ENCODE measurements around the gene SHISA5. TPM values are rescaled to one million over a fixed set of nuclear protein-coding genes. Genes with fewer than 3 reads are reported as not detected.

Gene SHISA5
- total and polyA plus RNA-seq, 2 of the 8 experiments (the other 6 are each of a cell fraction or from before 2014, with no cell fraction given): 196 to 315 TPM

DNA sequence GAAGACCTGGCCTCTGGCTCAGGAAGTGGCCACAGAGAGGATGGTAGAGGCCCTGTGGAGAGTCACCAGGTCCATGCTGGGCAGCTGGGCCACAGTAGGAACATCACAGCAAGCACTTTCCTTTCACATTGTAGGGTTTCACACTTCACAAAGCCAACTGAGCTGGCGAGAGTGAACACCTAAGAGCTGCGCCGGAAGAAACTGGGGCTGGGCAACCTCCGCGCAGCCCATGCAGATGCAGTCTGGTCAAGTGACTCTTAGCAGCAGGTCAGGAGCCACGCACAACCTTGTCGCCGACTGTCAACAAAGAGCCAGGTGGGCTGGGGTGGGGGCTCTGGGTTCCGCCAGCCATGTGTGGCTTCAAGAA is 15.3 kb upstream of the SHISA5 start:
- FAIRE-seq (no peak), DNase-seq (ENCODE audit: low read depth in 1 of 2, low spot score in 2 of 2) (no peak)
- ChIA-PET POLR2A (ENCODE audit: partially characterized antibody) (no interaction called here), CTCF (ENCODE audit: partially characterized antibody) (interaction anchor here (1.0 to 1.6 kb wide), 7 partner anchors 11 to 248 kb away, joined by 3 to 4 read pairs (median 3); no protein-coding TSS in a partner anchor)
- Histone ChIP-seq H2BK15ac (ENCODE audit: low read length) (no peak overlapping the region), H3K79me2 (ENCODE audit: control insufficient read depth in 1 of 2, insufficient read depth in 2 of 2, low read length in 2 of 2) (no peaks in the 10 kb centered on the region), H2AK5ac (ENCODE audit: low read depth, low read length) (no peak overlapping the region), H4K91ac (replicated peaks; ENCODE audit: insufficient read length, low read length) (no peak overlapping the region), H2BK5ac (ENCODE audit: low read depth, low read length) (no peak overlapping the region), H2BK20ac (ENCODE audit: low read length) (no peak overlapping the region), H2AFZ (ENCODE audit: low read length) (no peak overlapping the region), H4K5ac (ENCODE audit: insufficient read length, low read depth, low read length) (no peak overlapping the region), H3K4me1 (replicated peaks in 1 of 4; ENCODE audit: control insufficient read depth in 3 of 4, insufficient read depth in 4 of 4, low read length in 3 of 4) (no peaks in the 10 kb centered on the region), H3K18ac (ENCODE audit: extremely low read depth, low read length) (no peak overlapping the region), H4K20me1 (replicated peaks in 1 of 2; ENCODE audit: control insufficient read depth in 1 of 2, insufficient read depth in 2 of 2, low read length in 2 of 2) (peaks cover 2 to 3% of the 10 kb centered on the region in 2 experiments), H3K23me2 (ENCODE audit: low read depth, low read length) (no peaks in the 10 kb centered on the region), H2BK12ac (ENCODE audit: low read depth, low read length) (no peak overlapping the region), H3K79me1 (ENCODE audit: low read depth, low read length) (no peaks in the 10 kb centered on the region), H3K56ac (replicated peaks; ENCODE audit: insufficient read length, low read depth, low read length) (no peak overlapping the region), H3K14ac (ENCODE audit: insufficient read length) (no peak overlapping the region), H3K9ac (replicated peaks in 1 of 4; ENCODE audit: extremely low read depth in 1 of 4, low read depth in 3 of 4, low read length in 3 of 4) (no peak overlapping the region), H3K4me2 (ENCODE audit: insufficient read depth in 1 of 2, low read depth in 2 of 2, low read length in 2 of 2) (no peak overlapping the region), H3K4ac (replicated peaks; ENCODE audit: insufficient read length, low read depth, low read length) (no peak overlapping the region), H3K36me3 (ENCODE audit: control insufficient read depth in 2 of 4, insufficient read depth in 4 of 4, low read length in 3 of 4) (peaks cover 2 to 7% (median 5%) of the 10 kb centered on the region in 4 experiments; a peak in 5 of 8 replicates), H2BK120ac (replicated peaks; ENCODE audit: low read depth, low read length) (no peak overlapping the region), H3K4me3 (ENCODE audit: extremely low read depth in 1 of 4, insufficient read depth in 2 of 4, low read depth in 3 of 4, low read length in 4 of 4) (no peak overlapping the region), H3K27ac (ENCODE audit: low read depth, low read length) (no peak overlapping the region), H3K9me3 (ENCODE audit: insufficient read depth in 2 of 2, low read depth in 1 of 2, low read length in 1 of 2) (no peaks in the 10 kb centered on the region), H3K27me3 (replicated peaks in 1 of 4; ENCODE audit: control insufficient read depth in 3 of 4, extremely low read depth in 1 of 4, insufficient read depth in 3 of 4, low read length in 3 of 4) (no peaks in the 10 kb centered on the region), H3K23ac (ENCODE audit: insufficient read length) (no peak overlapping the region), H4K8ac (ENCODE audit: extremely low read depth, insufficient read depth, low read length) (no peak overlapping the region)
- WGBS, 2 experiments (ENCODE audit: extremely low coverage in 1 of 2, insufficient coverage in 1 of 2, insufficient read length in 1 of 2, insufficient replicate concordance in 2 of 2, low coverage in 1 of 2, low lambda C conversion rate in 2 of 2, missing lambda C conversion rate in 1 of 2): 97% methylated on average over 9 of the region's 9 CpGs; no CpG with 5 or more reads in 1 of the 2 experiments
- TF ChIP-seq KDM5A (IDR thresholded peaks at IDR 0.05; ENCODE audit: low read length) (no peak), CBX8 (IDR thresholded peaks at IDR 0.05; ENCODE audit: borderline replicate concordance, low read depth, low read length) (no peak), MAFK (IDR thresholded peaks at IDR 0.05; ENCODE audit: low read depth, low read length) (no peak), CTBP2 (IDR thresholded peaks at IDR 0.05; ENCODE audit: borderline replicate concordance, insufficient read depth, insufficient read length, low read length) (no peak), JUN (IDR thresholded peaks at IDR 0.05; ENCODE audit: low read depth, low read length) (no peak), SAP30 (IDR thresholded peaks at IDR 0.05; ENCODE audit: insufficient read depth, insufficient replicate concordance, low read length) (no peak), POLR2A (IDR thresholded peaks at IDR 0.05; ENCODE audit: control extremely low read depth in 1 of 2, low read depth in 2 of 2, low read length in 2 of 2) (no peak), TAF1 (IDR thresholded peaks at IDR 0.05; ENCODE audit: low read depth, low read length) (no peak), ZNF274 (IDR thresholded peaks at IDR 0.05; ENCODE audit: borderline replicate concordance, extremely low read depth, low read length) (no peak), POU5F1 (IDR thresholded peaks at IDR 0.05; ENCODE audit: low read depth, low read length) (no peak), SUZ12 (IDR thresholded peaks at IDR 0.05; ENCODE audit: low read length) (no peak), TCF12 (IDR thresholded peaks at IDR 0.05; ENCODE audit: low read depth, low read length) (no peak), HDAC2 (IDR thresholded peaks at IDR 0.05; ENCODE audit: borderline replicate concordance in 1 of 2, low read depth in 2 of 2, low read length in 2 of 2) (no peak), E2F6 (IDR thresholded peaks at IDR 0.05) (no peak)

Data from H1 (cell line).